ENCODE results near the gene ABCA13.

DNA sequence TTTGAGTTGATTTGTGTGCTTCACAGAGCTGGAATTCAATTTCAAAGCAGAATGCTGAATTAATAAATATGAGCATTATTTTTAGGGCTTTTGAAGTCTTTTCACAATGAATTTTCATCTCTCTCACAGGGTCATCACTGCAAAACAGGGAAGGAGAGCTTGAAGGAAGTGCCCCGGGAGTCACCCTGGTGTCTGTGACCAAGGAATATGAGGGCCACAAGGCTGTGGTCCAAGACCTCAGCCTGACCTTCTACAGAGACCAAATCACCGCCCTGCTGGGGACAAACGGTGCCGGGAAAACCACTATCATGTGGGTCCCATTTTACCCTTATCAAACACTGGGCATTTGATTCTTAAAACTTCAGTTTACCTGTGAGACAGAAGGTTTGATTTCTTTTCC, 217.7 kb downstream of the ABCA13 start:
- TF ChIP-seq CTCF (conservative IDR thresholded peaks at IDR 0.05 in 1 of 2, IDR thresholded peaks at IDR 0.05 in 1 of 2; ENCODE audit: extremely low read depth in 1 of 2, insufficient read depth in 1 of 2, low read depth in 1 of 2, low read length in 2 of 2) = no peak
- no peak for TF ChIP-seq EZH2 (IDR thresholded peaks at IDR 0.05; ENCODE audit: borderline replicate concordance, low read length)
